ENCODE measurements around the gene PLXDC2. TPM values are rescaled to one million over a fixed set of nuclear protein-coding genes. Genes with fewer than 3 reads are reported as not detected.

PLXDC2 gene
- total and polyA plus RNA-seq, 2 donors (not counting 1 experiment from before 2014, with no cell fraction given) = 4.2 to 5.1 TPM

- Histone ChIP-seq H4K20me1 (ENCODE audit: control insufficient read depth, extremely low read depth, insufficient read depth, low read length) (no peaks in the 10 kb centered on the region), H3K4me2 (ENCODE audit: extremely low read depth, insufficient read depth, low read length) (no peak overlapping the region), H3K27ac (ENCODE audit: insufficient read depth, low read length) (no peak overlapping the region), H3K79me2 (ENCODE audit: control insufficient read depth, insufficient read depth, low read length) (no peaks in the 10 kb centered on the region), H3K36me3 (ENCODE audit: control insufficient read depth, insufficient read depth, low read length) (no peaks in the 10 kb centered on the region), H2AFZ (ENCODE audit: low read length) (no peak overlapping the region), H3K4me3 (replicated peaks in 1 of 4; ENCODE audit: control extremely low read depth in 1 of 4, insufficient read depth in 1 of 4, low read depth in 3 of 4, low read length in 4 of 4) (no peak overlapping the region), H3K9me3 (ENCODE audit: control insufficient read depth, insufficient read depth, low read depth, low read length) (no peaks in the 10 kb centered on the region), H3K27me3 (ENCODE audit: control insufficient read depth, insufficient read depth, low read length) (no peaks in the 10 kb centered on the region), H3K4me1 (ENCODE audit: control insufficient read depth, extremely low read depth, insufficient read depth, low read length) (no peaks in the 10 kb centered on the region), H3K9ac (ENCODE audit: insufficient read depth, low read length) (no peak overlapping the region)
- TF ChIP-seq EZH2 (IDR thresholded peaks at IDR 0.05; ENCODE audit: low read length, missing control alignments) = no peak
- TF ChIP-seq, protein P1, sequence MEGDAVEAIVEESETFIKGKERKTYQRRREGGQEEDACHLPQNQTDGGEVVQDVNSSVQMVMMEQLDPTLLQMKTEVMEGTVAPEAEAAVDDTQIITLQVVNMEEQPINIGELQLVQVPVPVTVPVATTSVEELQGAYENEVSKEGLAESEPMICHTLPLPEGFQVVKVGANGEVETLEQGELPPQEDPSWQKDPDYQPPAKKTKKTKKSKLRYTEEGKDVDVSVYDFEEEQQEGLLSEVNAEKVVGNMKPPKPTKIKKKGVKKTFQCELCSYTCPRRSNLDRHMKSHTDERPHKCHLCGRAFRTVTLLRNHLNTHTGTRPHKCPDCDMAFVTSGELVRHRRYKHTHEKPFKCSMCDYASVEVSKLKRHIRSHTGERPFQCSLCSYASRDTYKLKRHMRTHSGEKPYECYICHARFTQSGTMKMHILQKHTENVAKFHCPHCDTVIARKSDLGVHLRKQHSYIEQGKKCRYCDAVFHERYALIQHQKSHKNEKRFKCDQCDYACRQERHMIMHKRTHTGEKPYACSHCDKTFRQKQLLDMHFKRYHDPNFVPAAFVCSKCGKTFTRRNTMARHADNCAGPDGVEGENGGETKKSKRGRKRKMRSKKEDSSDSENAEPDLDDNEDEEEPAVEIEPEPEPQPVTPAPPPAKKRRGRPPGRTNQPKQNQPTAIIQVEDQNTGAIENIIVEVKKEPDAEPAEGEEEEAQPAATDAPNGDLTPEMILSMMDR (conservative IDR thresholded peaks at IDR 0.05 in 1 of 2, IDR thresholded peaks at IDR 0.05 in 1 of 2; ENCODE audit: low read depth in 1 of 2, low read length in 2 of 2) = no peak
- no peak for DNase-seq (ENCODE audit: low read depth in 2 of 2)
These were observed 299.7 kb downstream of the PLXDC2 start for GRCh38 chr10:20115894-20116293.

DNA sequence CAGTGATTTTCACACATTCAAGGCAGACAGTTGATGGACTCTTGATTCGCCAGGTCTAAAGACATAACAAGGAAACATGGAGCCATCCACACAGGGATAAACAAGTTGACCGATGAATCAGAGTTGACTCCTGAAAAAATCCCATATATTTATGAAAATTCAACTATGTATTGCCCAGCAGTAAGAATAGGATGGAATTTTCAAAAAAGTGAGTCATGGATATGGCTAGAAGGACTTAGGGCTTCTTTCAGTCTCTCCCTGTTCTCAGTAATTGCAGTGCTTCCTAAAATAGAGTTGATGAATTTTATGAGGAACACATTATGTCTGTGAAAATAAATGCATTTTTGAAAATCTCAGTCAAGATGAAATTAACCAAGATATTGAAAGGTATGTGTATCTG lies 301.2 kb downstream of the PLXDC2 start:
- Histone ChIP-seq H3K27ac (ENCODE audit: insufficient read depth, low read length) (no peak overlapping the region), H2AFZ (ENCODE audit: low read length) (no peak overlapping the region), H4K20me1 (ENCODE audit: control insufficient read depth, extremely low read depth, insufficient read depth, low read length) (no peaks in the 10 kb centered on the region), H3K4me1 (ENCODE audit: control insufficient read depth, extremely low read depth, insufficient read depth, low read length) (no peaks in the 10 kb centered on the region), H3K9me3 (ENCODE audit: control insufficient read depth, insufficient read depth, low read depth, low read length) (no peaks in the 10 kb centered on the region), H3K79me2 (ENCODE audit: control insufficient read depth, insufficient read depth, low read length) (no peaks in the 10 kb centered on the region), H3K27me3 (ENCODE audit: control insufficient read depth, insufficient read depth, low read length) (no peaks in the 10 kb centered on the region), H3K9ac (ENCODE audit: insufficient read depth, low read length) (no peak overlapping the region), H3K4me2 (ENCODE audit: extremely low read depth, insufficient read depth, low read length) (no peak overlapping the region), H3K4me3 (replicated peaks in 1 of 4; ENCODE audit: control extremely low read depth in 1 of 4, insufficient read depth in 1 of 4, low read depth in 3 of 4, low read length in 4 of 4) (no peak overlapping the region), H3K36me3 (ENCODE audit: control insufficient read depth, insufficient read depth, low read length) (no peaks in the 10 kb centered on the region)
- TF ChIP-seq EZH2 (IDR thresholded peaks at IDR 0.05; ENCODE audit: low read length, missing control alignments) = no peak
- TF ChIP-seq, protein P1 (conservative IDR thresholded peaks at IDR 0.05 in 1 of 2, IDR thresholded peaks at IDR 0.05 in 1 of 2; ENCODE audit: low read depth in 1 of 2, low read length in 2 of 2) = no peak
- peak in 1 of 2 donors; percentile 25 for DNase-seq (ENCODE audit: low read depth in 2 of 2)

DNA sequence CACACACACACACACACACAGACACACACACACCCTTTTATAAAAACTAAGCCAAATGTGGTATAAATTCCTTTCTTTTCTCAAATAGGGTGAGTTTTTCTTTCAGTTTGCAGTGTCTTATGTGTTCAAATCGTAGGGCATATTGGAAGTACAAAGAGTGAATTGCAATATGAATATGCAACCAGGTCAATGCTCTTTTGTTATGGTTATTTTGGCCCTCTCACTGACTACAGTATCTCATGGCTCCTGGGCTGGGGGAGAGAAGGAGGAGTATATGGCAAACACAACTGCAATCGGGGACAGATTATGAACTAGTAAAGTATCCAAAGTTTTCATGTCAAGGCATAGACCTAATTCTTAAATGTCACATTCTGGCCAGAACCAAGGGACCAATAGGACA lies 301.9 kb downstream of the PLXDC2 start:
- no peaks in the 10 kb centered on the region for H3K36me3 ChIP-seq (ENCODE audit: control insufficient read depth, insufficient read depth, low read length)
- no peak for DNase-seq (ENCODE audit: low read depth in 2 of 2)
- H3K4me2 ChIP-seq (ENCODE audit: extremely low read depth, insufficient read depth, low read length) = no peak overlapping the region
- H3K79me2 ChIP-seq (ENCODE audit: control insufficient read depth, insufficient read depth, low read length) = no peaks in the 10 kb centered on the region
- no peak overlapping the region for H3K9ac ChIP-seq (ENCODE audit: insufficient read depth, low read length)
- TF ChIP-seq, protein P1 (conservative IDR thresholded peaks at IDR 0.05 in 1 of 2, IDR thresholded peaks at IDR 0.05 in 1 of 2; ENCODE audit: low read depth in 1 of 2, low read length in 2 of 2) = no peak
- no peak for TF ChIP-seq EZH2 (IDR thresholded peaks at IDR 0.05; ENCODE audit: low read length, missing control alignments)
- no peaks in the 10 kb centered on the region for H3K27me3 ChIP-seq (ENCODE audit: control insufficient read depth, insufficient read depth, low read length)
- no peaks in the 10 kb centered on the region for H3K9me3 ChIP-seq (ENCODE audit: control insufficient read depth, insufficient read depth, low read depth, low read length)
- no peaks in the 10 kb centered on the region for H3K4me1 ChIP-seq (ENCODE audit: control insufficient read depth, extremely low read depth, insufficient read depth, low read length)
- H3K4me3 ChIP-seq (replicated peaks in 1 of 4; ENCODE audit: control extremely low read depth in 1 of 4, insufficient read depth in 1 of 4, low read depth in 3 of 4, low read length in 4 of 4) = no peak overlapping the region
- no peak overlapping the region for H3K27ac ChIP-seq (ENCODE audit: insufficient read depth, low read length)
- no peaks in the 10 kb centered on the region for H4K20me1 ChIP-seq (ENCODE audit: control insufficient read depth, extremely low read depth, insufficient read depth, low read length)
- no peak overlapping the region for H2AFZ ChIP-seq (ENCODE audit: low read length)
